Activated CD8-positive, alpha-beta memory T cell treated with anti-CD3 and anti-CD28 coated beads for 1 hour (primary cell): ENCODE measurements around the gene ANTXR1.
"Not testable (repeated sequence)": the region's sequence is repeated elsewhere in the genome, so short reads cannot be mapped to it uniquely, and the experiment has no call there.

Experiments
- DNase-seq, 2 donors: peaks; one replicate each; pipeline ENCODE4 v3.0.0-alpha.2; 2020; ENCODE audit warnings: low read depth in 1 of 2; ENCODE audit errors: extremely low read depth in 1 of 2

The ANTXR1 gene

GRCh38 chr2:69222953-69223658 lies 210.1 kb downstream of the ANTXR1 start:
- no peak for DNase-seq

DNA sequence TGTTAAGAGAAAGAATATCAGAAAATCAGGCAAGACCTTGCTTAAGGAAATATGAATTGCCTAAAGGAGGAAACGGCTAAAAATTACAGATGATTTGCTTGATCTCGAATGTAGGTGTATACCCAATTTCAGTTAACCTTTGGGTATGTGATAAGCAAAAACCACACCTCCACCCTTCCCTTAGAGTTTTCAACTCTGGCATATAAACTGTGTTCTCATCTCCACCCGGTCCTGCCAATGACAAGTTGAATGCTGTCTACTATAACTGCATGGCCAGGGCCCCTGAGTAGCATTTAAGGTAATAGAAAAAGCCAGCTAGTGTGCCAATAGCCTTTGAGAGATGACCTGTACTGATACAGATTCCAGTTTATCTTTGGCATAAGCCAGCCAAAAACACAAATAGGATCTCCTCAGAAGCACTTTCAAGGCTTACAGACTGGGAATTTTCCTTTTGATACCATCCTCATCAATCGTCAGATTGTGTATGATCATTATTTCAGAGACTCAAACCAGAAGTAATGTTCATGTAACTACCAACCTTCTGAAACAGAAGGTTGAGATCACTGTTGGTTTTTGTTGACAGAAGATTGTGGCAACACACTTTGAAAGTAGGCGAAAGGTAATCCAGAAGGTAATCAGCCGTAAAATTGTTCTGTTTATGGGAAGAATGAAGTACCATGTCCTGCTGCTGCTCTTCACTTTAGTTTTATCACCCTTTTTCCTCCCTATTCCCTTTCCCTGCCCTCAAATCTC lies 211.0 kb downstream of the ANTXR1 start:
- no peak for DNase-seq

- DNase-seq, result no peak
Measured at GRCh38 chr2:69224512-69224837, 211.5 kb downstream of the ANTXR1 start.

DNA sequence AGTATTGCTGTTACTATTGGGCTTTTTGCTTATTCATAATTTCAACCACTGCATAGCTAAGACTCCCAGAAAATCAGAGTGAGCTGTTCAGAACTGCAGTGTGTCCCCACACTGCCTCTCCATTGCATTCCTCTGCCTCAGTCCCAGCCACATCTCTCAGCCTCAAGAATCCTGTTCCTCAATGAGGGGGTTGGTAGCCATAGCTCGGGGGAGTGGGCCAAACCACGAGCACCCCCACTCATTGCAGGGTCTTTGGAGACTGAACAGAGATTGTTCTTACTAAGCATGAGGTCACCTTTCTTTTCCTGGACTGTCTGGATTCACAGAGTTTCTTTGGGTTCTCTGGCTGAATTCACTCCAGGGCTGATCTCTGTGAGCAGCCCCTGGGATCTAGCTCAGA lies 213.0 kb downstream of the ANTXR1 start:
- no peak for DNase-seq

GRCh38 chr2:69226903-69227302 lies 213.9 kb downstream of the ANTXR1 start:
- no peak for DNase-seq

- no peak for DNase-seq
Measured at GRCh38 chr2:69227716-69228115, 214.7 kb downstream of the ANTXR1 start.

- not testable (repeated sequence) for DNase-seq
Measured at GRCh38 chr2:69230946-69231345, 218.0 kb downstream of the ANTXR1 start.

- DNase-seq, result no peak
Measured at GRCh38 chr2:69231612-69232277, 218.8 kb downstream of the ANTXR1 start.

- DNase-seq, result not testable (repeated sequence)
Measured at GRCh38 chr2:69235835-69236234, 222.9 kb downstream of the ANTXR1 start.

GRCh38 chr2:69237070-69237670 lies 224.2 kb downstream of the ANTXR1 start:
- DNase-seq, result no peak

DNA sequence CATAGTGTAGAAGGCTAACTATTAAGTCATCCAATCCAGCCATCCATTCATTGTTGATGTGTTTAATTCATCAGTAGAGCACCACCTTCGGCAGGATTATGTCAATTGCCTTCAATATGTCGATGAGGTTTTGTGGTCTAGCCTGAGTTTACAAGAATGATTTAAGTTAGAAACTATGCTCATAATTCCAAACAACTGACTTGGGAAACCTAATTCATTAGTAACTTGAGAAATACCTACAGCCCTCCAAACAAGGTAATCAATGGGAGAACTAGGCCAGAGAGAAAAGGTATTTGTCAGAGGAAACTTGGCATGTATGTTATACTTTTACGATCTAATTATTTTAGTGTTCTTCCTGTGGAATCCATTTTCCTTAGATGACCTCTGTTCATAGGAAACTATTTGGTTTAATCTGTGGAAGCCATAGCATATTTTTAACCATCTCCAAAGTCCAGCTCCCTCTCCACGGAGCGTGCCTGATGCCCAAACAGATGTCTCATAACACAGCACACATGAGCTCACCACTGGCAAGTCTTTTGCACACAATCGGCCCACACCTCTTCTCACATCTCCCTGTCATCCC lies 225.6 kb downstream of the ANTXR1 start:
- no peak for DNase-seq

- no peak for DNase-seq
Measured at GRCh38 chr2:69241093-69241492, 228.1 kb downstream of the ANTXR1 start.

DNA sequence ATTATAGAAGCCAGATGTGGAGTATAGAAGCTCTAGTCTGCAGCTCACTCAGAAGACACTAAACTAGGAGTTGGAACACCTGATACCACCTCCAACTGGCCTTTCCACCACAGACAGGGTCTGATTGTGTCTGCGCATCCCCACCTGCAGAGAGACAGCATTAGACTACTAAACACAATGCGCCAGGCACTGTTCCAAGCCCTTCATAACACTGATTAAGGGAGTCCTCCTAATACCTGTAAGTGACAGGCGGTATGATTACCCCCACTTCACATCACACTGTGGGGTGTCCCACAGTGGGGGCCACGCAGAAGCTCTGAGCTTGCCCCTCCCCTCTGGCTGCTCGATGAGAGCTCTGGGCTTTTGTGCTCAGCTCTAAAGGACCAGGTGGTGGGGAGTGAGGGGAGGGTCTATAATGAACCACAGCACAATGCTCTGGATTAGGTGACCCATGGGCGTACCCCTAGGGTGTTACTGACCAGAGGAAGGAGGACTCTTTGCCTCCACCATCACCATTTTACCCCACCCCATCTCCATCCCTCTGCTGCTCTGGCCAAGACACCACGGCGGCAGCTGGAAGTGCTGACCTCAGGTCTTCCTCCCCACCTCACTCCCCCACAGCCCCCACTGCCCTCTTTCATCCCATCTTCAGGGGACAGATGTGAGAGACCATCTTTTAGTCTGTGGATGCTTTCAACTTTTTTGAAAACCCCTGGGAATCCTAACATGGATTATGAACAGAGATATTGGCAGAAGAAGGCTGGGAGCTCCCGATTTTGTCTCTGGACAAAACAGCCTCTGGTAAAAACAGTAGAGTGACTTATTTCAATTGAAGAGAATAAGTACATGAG lies 228.9 kb downstream of the ANTXR1 start:
- no peak for DNase-seq

DNA sequence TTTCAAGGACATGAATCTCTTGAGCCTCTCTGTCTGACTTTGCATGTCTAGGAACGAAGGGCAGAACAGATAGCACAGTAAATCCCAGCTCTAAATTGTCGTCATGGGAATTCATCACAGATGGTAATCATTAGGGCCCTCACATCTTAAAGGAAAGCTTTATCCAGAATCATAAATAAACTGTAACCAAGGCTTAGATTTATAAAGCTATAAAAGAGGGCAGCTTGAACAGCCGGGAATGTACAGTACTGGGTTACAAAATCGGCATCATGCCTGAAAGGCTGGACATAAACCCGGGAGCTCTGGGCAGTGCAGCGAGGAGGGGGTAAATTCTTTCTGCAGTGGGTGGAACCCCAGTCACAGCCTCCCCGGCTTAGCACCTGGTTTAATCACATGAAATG lies 229.7 kb downstream of the ANTXR1 start:
- DNase-seq, result no peak

- DNase-seq, result no peak
Measured at GRCh38 chr2:69243652-69244051, 230.7 kb downstream of the ANTXR1 start.

- no peak for DNase-seq
Measured at GRCh38 chr2:69244882-69245281, 231.9 kb downstream of the ANTXR1 start.

DNA sequence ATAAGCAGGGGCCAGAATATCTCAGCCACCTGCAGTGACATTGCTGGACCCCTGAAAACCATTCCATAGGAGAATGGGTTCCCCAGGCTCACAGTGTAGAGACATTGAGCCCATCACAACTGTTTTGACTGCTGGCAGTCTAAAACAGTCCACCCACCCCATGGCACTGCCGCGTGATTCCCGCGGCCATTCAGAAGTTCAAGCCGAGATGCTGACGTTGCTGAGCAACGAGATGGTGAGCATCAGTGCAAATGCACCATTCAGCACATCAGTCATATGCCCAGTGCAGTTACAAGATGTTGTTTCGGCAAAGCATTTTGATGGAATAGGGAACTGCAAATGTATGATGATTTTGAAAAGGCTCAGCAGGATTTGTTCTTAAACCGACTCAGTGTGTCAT lies 234.6 kb downstream of the ANTXR1 start:
- no peak for DNase-seq

- no peak for DNase-seq
Measured at GRCh38 chr2:69248232-69248631, 235.3 kb downstream of the ANTXR1 start.

DNA sequence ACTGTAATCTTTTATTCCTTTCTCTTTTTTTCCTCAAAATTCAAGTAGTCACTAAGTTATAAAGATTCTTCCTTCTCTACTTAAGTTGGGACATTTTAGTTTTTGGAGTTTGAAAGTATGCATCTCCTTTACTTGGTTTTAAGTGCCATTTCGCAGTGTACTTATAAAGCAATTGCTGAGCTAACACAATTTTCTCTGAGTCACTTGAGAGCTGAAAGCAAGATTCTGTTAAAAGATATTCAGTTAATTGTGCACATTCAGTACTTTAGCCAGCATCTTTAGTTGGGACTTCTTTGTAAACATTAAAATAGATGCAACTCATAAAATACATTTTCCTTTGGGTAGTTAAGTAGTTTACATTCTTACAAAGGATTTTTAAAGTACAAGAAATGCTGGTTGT lies 238.0 kb downstream of the ANTXR1 start:
- DNase-seq, result no peak

- DNase-seq, result no peak
Measured at GRCh38 chr2:69251943-69252342, 239.0 kb downstream of the ANTXR1 start.
